Measurements from ENCODE around the gene GRM2. TPM values are rescaled to one million over a fixed set of nuclear protein-coding genes. Genes with fewer than 3 reads are reported as not detected.

The GRM2 gene
- total RNA-seq, 2 donors from 2014 or later, result 0.26 to 0.99 TPM

DNA sequence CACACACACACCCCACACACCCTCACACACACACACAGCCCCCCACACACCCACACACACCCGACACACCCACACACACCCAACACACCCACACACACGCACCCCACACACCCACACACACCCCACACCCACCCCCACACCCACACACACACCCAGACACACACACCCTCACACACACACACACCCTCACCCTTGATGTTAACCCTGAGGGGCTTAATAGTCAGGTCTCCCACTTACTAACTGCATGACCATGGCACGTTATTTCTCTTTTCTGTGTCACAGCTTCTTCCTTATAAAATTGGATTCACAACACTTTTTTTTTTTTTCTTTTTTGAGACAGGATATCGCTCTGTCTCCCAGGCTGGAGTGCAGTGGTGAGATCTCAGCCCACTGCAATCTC, 2.8 kb downstream of the GRM2 start:
- no peak for ATAC-seq
- intact Hi-C loops (cut with DNase I), result no loop called here
- no peaks in the 10 kb centered on the region for H3K9me3 ChIP-seq
- H3K27me3 ChIP-seq, result no peaks in the 10 kb centered on the region
- peaks cover 6% of the 10 kb centered on the region for H3K4me1 ChIP-seq
- no peak overlapping the region for H3K27ac ChIP-seq
- no peak overlapping the region for H3K4me3 ChIP-seq
- no peak for TF ChIP-seq POLR2A (IDR thresholded peaks at IDR 0.05)
- TF ChIP-seq CTCF (IDR thresholded peaks at IDR 0.05), result no peak
- H3K36me3 ChIP-seq (replicated peaks in 1 of 2; ENCODE audit: insufficient read depth in 1 of 2, low read depth in 2 of 2), result peaks cover 0 to 3% of the 10 kb centered on the region in 2 donors
- DNase-seq, result peak in 2 of 4 donors; percentile 0 to 5
- WGBS, 2 donors, result 63 to 75% methylated on average over 3 of the region's 4 CpGs

GRCh38 chr3:51710631-51711351, 3.9 kb downstream of the GRM2 start:
- Histone ChIP-seq H3K27me3 (no peaks in the 10 kb centered on the region), H3K9me3 (no peaks in the 10 kb centered on the region), H3K4me1 (peaks cover 6% of the 10 kb centered on the region), H3K36me3 (replicated peaks in 1 of 2; ENCODE audit: insufficient read depth in 1 of 2, low read depth in 2 of 2) (no peaks in the 10 kb centered on the region), H3K4me3 (no peak overlapping the region), H3K27ac (no peak overlapping the region)
- intact Hi-C loops (cut with DNase I), result no loop called here
- ATAC-seq (no peak), DNase-seq (peak in 3 of 4 donors; percentile 1 to 27 (median 7))
- 73 to 83% methylated on average over 7 to 10 of the region's 10 CpGs for WGBS, 2 donors
- TF ChIP-seq POLR2A (IDR thresholded peaks at IDR 0.05) (no peak), CTCF (IDR thresholded peaks at IDR 0.05) (no peak)

- ATAC-seq, result no peak
- Histone ChIP-seq H3K4me3 (no peak overlapping the region), H3K27ac (no peak overlapping the region), H3K36me3 (replicated peaks in 1 of 2; ENCODE audit: insufficient read depth in 1 of 2, low read depth in 2 of 2) (no peaks in the 10 kb centered on the region), H3K9me3 (no peaks in the 10 kb centered on the region), H3K4me1 (peaks cover 6% of the 10 kb centered on the region), H3K27me3 (no peaks in the 10 kb centered on the region)
- no peak for TF ChIP-seq POLR2A (IDR thresholded peaks at IDR 0.05)
- TF ChIP-seq CTCF (IDR thresholded peaks at IDR 0.05), result no peak
- WGBS, 2 donors, result 64 to 67% methylated on average over 8 of the region's 8 CpGs
- intact Hi-C loops (cut with DNase I), result no loop called here
- peak in 2 of 4 donors; percentile 0 to 4 for DNase-seq
Measured at GRCh38 chr3:51711352-51712037, 4.6 kb downstream of the GRM2 start.

DNA sequence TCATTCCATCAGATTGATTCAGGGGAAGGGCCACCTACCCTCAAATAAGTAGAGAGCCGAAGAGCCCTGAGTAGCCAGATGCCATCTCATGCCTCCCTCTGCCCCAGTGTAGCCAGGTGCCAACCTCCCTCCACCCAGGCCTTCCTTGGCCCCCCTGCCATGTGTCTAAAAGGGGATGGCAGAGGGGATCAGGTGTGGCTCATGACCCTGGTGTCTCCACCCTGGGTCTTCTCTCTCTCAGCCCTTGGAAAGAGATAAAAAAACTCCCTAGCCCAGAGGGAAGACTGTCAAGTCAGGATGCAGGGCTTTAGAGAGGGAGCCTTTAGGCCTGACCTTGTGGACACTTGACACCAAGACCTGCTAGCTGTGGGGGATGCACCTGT, 5.2 kb downstream of the GRM2 start:
- TF ChIP-seq CTCF (IDR thresholded peaks at IDR 0.05) (no peak), POLR2A (IDR thresholded peaks at IDR 0.05) (no peak)
- H3K9me3 ChIP-seq, result no peaks in the 10 kb centered on the region
- ATAC-seq (no peak), DNase-seq (no peak)
- 71 to 100% methylated on average over 1 of the region's 1 CpG for WGBS, 2 donors
- intact Hi-C loops (cut with DNase I), result no loop called here
- H3K27ac ChIP-seq, result no peak overlapping the region
- no peaks in the 10 kb centered on the region for H3K36me3 ChIP-seq (replicated peaks in 1 of 2; ENCODE audit: insufficient read depth in 1 of 2, low read depth in 2 of 2)
- H3K4me1 ChIP-seq, result peaks cover 4% of the 10 kb centered on the region
- no peak overlapping the region for H3K4me3 ChIP-seq
- no peaks in the 10 kb centered on the region for H3K27me3 ChIP-seq

Measured in body of pancreas (tissue), 4 donors.